Stimulated activated CD4-positive, alpha-beta T cell treated with anti-CD3 and anti-CD28 coated beads, Interleukin-1b, Interleukin-23, amount 100 ng/mL, for 1 hour (primary cell): ENCODE results near the gene KRTAP10-6.
"Not testable (repeated sequence)": the region's sequence is repeated elsewhere in the genome, so short reads cannot be mapped to it uniquely, and the experiment has no call there.

Experiments used
- DNase-seq, 2 donors: peaks; one replicate each; pipeline ENCODE4 v3.0.0-alpha.2; 2020; ENCODE audit warnings: low read depth in 2 of 2

KRTAP10-6 gene

DNA sequence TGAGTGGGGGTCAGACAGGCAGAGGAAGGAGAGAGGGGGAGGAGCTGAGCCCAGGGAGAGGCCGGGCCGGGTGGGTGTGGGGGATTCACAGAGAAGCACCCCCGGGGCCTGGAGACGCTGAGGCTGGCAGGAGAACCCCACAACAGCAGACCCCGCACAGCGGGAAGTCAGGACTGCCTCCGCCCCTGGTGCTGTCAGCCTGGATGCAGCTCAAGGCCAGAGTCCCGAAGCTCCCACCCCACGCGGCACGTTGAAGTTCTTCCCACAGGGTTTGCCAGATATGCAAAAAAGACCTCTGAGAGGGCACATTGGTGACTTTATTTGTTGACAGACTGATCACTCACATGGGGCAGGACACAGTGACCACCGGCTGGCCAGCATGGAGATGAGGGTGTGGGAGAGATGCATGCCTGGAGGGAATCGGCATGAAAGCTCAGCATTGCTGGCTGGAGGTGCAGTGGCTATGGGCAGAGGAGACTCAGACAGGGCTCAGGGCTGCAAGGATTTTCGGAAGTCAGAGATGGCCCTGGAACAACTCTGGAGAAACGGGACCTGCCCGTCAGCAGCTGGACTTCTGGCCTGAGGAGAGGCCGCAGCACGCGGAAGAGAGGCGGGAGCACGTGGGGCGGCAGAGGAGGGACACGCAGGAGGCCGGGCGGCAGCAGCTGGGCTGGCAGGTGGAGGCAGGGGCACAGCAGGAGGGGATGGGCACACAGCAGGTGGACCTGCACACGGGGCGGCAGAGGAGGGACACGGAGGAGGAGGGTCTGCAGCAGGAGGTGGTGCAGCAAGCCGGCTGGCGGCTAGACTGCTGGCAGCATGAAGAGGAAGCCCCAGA, 34.6 kb downstream of the KRTAP10-6 start:
- no peak for DNase-seq

DNA sequence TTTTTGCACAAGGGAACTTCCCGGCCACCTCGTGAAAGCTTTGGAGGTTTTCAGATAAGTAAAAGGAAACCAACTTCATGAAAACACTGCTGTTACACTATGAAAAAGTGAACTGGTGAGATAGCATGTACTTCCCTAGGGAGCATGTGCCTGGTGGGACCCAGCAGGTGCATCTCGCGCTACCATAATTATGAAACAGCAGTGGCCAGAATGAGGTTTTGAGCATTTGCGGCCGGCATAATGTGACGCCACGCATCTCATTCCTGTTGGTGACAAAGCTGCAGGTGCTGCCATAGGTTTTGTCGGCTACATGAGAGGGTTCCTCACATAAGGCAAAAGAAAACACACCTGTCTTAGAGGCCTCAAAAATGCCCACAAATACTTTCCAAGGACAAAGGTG, 35.4 kb downstream of the KRTAP10-6 start:
- DNase-seq, result no peak

DNA sequence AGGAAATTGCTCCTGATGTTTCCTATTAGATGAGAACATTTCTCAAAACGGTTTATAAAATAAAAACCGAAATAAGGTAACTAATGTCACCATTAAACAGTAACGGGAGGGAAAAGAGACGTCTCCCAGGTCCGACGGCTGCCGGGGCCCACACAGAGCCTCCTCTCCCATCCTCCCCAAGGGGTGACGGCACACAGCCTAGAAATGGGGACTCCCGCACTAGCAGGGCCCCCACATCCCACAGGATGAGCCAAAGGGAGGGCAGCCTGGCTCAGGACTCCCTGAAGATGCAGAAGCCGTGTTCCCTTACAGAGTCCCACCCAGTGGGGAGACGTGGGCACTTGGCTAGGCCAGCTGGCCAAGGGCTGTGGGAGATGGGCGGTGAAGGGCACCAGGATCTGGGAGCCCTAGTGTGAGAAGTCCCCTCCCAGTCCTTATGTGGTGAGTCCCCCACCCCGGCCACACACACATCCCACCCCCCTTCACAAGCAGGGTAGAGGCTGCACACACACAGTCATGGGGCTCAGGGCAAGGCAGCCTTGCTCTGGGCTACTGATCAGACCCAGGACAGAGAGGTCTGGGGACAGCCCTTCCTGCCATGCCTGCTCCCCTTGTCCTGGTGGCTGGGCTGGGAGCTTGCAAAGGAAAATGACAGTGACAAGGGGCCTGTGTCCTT, 37.0 kb downstream of the KRTAP10-6 start:
- DNase-seq, result no peak

DNA sequence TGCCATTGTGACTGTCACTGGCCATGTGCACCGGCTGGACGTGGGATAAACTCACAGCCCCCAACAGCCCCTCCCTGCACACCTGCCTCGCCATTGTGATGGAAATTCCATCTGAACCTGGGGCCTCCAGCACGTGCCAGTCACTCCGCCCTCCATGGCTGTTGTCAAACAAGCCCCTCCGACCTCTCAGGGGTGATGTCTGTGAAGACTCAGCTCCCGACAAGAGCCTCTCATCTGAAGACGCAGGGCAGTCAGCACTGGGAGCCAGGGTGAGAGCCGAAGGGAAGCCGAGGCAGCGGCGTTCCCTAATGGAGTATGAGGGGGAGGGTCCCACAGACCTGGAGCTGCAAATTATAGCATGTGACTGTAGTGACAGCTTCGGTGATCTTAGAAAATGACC, 39.6 kb downstream of the KRTAP10-6 start:
- no peak for DNase-seq

DNA sequence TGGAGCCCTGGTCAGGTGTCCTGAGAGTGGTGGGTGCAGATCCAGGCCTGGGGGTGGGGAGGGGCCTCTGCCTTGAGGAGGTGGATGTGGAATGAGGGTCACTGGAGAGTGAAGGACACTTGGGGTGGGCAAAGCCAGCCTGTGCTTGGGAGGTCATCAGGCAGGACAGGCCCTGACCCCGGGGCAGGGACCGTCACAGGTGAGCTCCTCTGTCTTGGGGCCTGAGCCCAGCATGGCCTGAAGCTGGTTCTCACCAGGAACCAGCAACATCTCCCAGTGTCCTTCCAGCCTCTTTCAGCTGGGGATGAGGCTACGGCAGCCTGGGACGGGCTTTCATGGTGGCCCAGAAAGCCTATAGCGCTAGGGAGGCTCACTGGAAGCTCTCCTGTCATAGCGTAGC, 40.2 kb downstream of the KRTAP10-6 start:
- DNase-seq, result no peak

DNA sequence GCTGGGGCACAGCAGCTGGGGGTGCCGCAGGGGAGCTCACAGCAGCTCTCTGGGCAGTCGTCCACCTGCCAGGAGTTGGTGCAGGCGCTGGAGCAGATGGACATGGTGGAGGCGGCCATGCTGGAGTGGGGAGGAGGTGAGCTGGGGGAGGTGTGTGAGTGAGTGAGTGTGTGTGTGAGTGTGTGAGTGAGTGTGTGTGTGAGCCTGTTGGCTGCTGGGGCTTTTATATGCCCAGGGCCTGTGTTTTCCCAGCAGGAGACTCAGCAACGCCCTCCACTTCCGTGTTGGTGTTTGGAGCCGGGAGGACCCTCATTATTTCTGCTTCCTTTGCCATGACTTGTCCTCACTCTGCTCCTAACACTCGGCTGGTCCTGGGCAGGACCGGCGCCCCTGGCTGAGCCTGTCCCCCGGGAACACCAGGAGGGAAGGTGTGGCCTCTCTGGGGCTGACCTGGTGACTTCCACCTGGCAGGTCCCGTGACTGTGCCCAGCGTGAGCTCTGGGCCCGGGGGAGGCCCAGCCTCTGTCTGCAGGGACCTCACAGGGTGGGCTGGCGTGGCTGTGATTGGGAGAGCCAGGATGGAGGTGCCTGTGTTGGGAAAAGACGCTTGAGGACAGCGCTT, 40.9 kb downstream of the KRTAP10-6 start, which contains the start of gene KRTAP10-2:
TSS of gene KRTAP10-2 (minus strand) at position 166 of the 622 bp plus-strand sequence. CDS start at position 119, 47 bp downstream.
- DNase-seq, result no peak

DNA sequence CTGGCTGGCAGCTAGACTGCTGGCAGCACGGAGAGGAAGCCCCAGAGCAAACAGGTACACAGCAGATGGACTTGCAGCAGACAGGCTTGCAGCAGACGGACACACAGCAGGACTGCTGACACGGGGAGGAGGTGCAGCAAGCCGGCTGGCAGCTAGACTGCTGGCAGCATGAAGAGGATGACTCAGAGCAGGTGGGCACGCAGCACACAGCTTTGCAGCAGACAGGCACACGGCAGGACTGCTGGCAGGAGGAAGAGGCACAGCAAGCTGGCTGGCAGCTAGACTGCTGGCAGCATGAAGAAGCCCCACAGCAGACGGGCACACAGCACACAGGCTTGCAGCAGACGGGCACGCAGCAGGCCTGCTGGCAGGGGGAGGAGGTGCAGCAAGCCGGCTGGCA, 41.5 kb downstream of the KRTAP10-6 start:
- no peak for DNase-seq

DNA sequence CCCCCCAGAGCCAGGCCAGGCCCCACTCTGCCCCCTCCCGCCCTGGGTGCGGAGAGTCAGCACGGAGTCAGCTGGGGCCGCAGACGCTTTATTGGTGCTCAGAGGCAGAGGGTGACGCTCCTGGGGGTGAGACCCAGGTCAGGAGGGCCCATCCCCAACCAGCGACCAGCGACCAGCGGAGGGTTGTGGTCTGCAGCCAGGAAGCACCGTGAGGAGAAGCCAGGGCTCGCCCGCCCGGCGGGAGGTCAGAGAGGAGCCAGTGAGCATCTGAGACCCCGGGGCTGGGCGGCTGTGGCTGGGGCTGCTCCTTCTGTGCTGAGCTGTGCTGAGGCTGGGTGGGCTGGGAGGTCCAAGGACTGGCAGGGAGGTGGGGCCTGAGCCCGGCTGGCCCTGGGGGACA, 42.0 kb downstream of the KRTAP10-6 start:
- not testable (repeated sequence) for DNase-seq

DNA sequence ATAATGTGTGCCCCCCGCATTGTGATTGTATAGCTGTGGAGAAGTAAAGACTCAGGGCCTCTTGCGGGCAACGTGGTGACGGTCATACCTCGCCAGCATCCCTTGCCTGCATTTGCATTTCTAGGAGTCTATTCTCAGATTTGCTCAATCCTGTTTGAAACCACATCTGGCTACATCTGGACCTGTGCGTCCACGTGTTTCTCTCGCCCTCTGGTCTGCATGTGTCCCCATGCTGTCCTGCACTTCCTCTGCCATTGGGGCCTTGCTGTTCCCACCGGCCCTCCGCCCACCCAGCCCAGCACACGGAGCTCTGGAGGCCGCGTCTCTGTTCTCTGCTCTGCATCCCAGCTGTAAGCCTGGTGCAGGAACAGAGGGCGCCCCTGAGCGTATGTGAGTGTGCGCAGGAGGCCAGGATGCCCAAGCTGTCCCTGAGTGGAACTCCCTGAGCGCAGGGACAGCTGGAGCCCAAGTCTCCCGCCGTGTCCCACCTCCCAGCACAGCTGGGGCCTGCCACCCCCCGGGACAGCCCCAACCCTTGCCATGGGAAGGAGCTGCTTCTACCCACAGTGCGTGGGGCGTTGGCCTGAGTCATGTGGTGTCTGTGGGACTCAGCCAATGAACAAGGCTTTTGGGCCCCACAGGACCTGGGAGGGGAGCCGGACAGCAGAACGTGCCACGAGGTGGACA, 42.6 kb downstream of the KRTAP10-6 start:
- DNase-seq, result no peak

DNA sequence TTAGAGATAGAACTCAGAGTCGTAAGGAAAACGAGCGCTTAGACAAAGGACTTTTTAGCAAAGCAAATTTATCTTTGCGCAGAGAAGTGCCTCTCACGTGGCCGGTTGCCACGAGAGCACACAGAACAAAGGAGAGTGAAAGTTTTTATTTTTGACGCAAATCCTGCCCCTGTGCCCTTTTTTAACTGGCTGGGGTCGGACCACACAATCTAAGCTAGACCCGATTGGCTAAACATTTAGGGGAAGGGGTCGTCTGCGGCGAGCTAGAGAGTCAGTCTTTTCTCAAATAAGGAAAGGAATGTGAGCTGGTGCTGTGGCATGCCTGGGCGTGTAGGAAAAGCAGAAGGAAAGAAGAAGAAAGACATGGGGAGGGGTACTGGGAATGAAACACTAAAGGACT, 43.4 kb downstream of the KRTAP10-6 start:
- no peak for DNase-seq

DNA sequence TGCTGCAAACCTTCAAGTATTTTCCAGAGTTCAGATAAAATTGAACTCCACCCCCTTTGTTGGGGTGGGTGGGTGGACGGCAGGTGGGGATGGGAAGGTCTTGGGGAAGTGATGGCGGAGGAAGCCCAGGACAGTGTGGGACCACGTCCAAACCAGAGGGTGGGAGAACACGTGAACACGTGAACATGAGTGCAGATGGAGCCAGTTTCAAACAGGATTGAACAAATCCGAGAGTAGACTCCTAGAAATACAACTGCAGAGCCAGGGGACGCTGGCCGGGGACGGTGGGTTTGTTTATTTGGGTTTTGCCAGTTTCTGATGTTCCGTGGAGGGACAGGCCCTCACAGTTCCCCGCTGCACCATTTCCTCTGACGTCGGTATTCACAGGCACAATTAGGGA, 43.9 kb downstream of the KRTAP10-6 start:
- DNase-seq, result no peak

DNA sequence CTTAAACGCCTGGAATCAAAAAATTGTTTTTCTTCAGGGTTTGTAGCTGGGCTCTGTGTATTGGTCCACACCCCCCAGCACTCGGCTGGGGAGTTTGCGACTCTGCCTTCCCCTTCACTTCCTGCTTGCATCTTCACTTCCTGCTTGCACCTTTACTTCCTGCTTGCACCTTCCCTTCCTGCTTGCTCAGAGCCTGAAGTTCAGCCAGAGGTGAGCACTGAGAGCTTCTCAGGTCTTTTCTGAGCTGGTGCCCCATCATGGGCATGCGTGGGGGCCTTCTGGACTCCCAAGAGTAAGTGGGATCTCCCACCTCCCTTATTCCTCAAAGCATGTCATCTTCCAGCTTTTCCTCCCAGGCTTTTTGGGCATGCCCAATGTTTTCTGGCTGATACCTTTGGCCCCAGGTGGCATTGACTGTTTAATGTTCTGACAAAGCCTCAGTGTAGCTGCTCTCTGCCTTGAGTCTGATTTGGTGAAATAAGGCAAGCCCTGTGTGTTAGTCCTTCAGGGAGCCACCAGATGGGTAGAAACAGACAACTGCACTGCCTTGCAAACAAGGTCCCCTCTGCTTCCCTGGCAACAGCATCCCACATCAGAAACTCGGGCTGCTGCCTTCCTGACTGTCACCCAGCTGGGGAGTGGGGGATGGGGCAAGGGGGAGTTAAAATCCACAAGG, 44.5 kb downstream of the KRTAP10-6 start:
- no peak for DNase-seq

DNA sequence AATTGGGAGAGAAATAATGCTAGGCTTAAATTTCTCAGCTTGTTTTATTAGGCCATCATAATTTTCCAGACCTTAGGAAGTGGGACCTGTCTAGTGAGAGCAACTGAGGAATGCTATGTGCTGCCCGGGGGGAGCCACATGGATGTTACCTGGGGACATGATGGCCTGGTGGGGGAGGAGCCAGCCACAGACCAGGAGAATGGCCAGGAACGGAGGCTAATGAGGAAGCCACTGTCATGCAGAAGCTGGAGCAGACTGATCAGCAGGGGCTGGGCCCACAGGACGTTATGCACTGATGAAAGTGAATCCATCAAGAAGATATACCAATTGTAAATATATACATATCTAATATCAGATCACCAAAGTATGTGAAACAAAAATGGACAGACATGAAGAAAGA, 47.7 kb downstream of the KRTAP10-6 start:
- no peak for DNase-seq

DNA sequence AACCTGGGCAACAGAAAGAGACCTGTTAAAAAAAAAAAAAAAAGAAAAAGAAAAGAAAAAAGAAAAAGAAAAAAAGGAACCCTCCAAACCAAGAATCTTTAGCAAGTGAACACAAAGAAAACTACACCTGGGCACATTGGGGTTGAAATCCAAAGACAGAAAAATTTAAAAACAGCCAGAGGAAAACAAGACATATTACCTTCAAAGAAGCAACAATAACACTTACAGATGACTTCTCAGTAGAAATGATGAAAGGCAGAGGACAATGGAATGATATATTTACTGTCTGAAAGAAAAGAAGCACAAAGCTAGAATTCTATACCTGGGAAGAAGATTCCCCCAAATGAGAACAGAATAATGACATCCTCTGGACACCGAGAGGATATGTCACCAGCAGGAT, 49.6 kb downstream of the KRTAP10-6 start:
- DNase-seq, result no peak
